Thyroid gland (tissue), 4 donors: Measurements from ENCODE around the gene ATG14. TPM values are rescaled to one million over a fixed set of nuclear protein-coding genes. Genes with fewer than 3 reads are reported as not detected.
"Not testable (repeated sequence)": the region's sequence is repeated elsewhere in the genome, so short reads cannot be mapped to it uniquely, and the experiment has no call there.

Source experiments
- DNase-seq, 2 donors: peaks; one replicate each; pipeline ENCODE4 v3.0.0-alpha.2; 2019
- H3K27ac ChIP-seq, 3 donors: fragments of 200-600 bp; sonication (generic); 1 replicate in 2 of 3; 2 replicates in 1 of 3; pipeline ENCODE4 v1.5.1; 2016 to 2019; ENCODE audit warnings: mild to moderate bottlenecking in 1 of 3, moderate library complexity in 1 of 3
- H3K27me3 ChIP-seq: fragments of 200-600 bp; sonication (generic); one replicate; pipeline ENCODE4 v1.5.1; 2019
- H3K36me3 ChIP-seq, 2 donors: fragments of 200-600 bp; sonication (generic); one replicate each; pipeline ENCODE4 v1.5.1; 2016 to 2019
- H3K4me1 ChIP-seq, 2 donors: fragments of 200-600 bp; sonication (generic); one replicate each; pipeline ENCODE4 v1.5.1; 2017 to 2019
- H3K4me3 ChIP-seq, 3 donors: fragments of 200-600 bp; sonication (generic); replicated peaks in 1 of 3; 1 replicate in 2 of 3; 2 replicates in 1 of 3; pipeline ENCODE4 v1.5.1; 2016; ENCODE audit warnings: mild to moderate bottlenecking in 1 of 3
- H3K9me3 ChIP-seq: fragments of 200-600 bp; sonication (generic); one replicate; pipeline ENCODE4 v1.5.1; 2017
- CTCF ChIP-seq, 6 experiments: fragments of 200-600 bp in 3 of 6; fragments of 450-650 bp in 3 of 6; sonication (generic) in 3 of 6; IDR thresholded peaks; one replicate each; pipeline ENCODE4 v1.5.1; 2016 to 2019; ENCODE audit warnings: antibody characterized with exemption in 6 of 6, mild to moderate bottlenecking in 2 of 6, inconsistent platforms in 1 of 6, moderate library complexity in 1 of 6
- POLR2A ChIP-seq, 2 donors: fragments of 450-650 bp; IDR thresholded peaks; one replicate each; pipeline ENCODE4 v1.6.1; 2017; ENCODE audit warnings: antibody characterized with exemption in 2 of 2, mild to moderate bottlenecking in 2 of 2, moderate library complexity in 1 of 2
- WGBS, 2 donors: methylation state at CpG; one replicate each; pipeline ENCODE4 v1.1.5; 2017; 5-methylcytosine and 5-hydroxymethylcytosine counted together
- intact Hi-C: fragments of 100-400 bp; cut with DNase I; formaldehyde crosslinking; loops from one replicate; pipeline ENCODE4 v1.15.1; 2023
- total RNA-seq, 4 donors: library from RNA; depleted of rRNA; stranded (reverse); fragments of >200 nt; gene quantifications; one replicate each; pipeline ENCODE4 v1.2.3, GENCODE V29; 2016

The ATG14 gene
- total RNA-seq, 4 donors from 2014 or later = 13.3 to 22.2 (median 19.1) TPM

- no peaks in the 10 kb centered on the region for H3K27me3 ChIP-seq
- no peak overlapping the region for H3K4me3 ChIP-seq
- no peak for DNase-seq
- intact Hi-C loops = no loop called here
- no peaks in the 10 kb centered on the region for H3K9me3 ChIP-seq
- H3K27ac ChIP-seq = peak overlapping the region in 2 of 3 donors; percentile 24
- peaks cover 0 to 4% of the 10 kb centered on the region in 2 donors for H3K36me3 ChIP-seq
- peaks cover 76 to 83% of the 10 kb centered on the region in 2 donors for H3K4me1 ChIP-seq
- TF ChIP-seq CTCF (IDR thresholded peaks at IDR 0.05) (no peak), POLR2A (IDR thresholded peaks at IDR 0.05) (no peak)
- 100% methylated on average over 1 of the region's 1 CpG for WGBS, 2 donors
Measured at GRCh38 chr14:55347040-55347439, 64.6 kb downstream of the ATG14 start.

DNA sequence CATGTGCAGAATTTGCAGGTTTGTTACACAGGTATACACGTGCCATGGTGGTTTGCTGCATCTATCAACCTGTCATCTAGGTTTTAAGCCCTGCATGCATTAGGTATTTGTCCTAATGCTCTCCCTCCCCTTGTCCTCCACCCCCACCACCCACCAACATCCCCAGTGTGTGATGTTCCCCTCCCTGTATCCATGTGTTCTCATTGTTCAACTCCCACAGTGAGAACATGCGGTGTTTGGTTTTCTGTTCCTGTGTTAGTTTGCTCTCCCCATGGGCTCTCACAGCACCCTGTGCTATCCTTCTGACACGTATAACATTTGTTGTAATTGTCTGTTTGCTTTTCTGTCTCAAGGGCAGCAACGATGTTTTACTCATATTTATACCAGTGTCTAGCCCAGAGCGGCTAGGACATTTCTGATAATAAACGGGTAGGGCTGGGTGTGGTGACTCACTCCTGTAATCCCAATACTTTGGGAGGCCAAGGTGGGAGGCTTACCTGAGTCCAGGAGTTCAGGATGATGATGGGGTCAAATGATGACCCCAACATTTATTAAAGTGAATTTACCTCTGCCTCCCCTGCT is 67.0 kb downstream of the ATG14 start:
- H3K27me3 ChIP-seq, H3K27ac ChIP-seq, DNase-seq, H3K9me3 ChIP-seq, H3K36me3 ChIP-seq, H3K4me3 ChIP-seq, intact Hi-C loops: not testable (repeated sequence)
- H3K4me1 ChIP-seq = peaks cover 63 to 72% of the 10 kb centered on the region in 2 donors
- 77 to 83% methylated on average over 6 of the region's 6 CpGs for WGBS, 2 donors

DNA sequence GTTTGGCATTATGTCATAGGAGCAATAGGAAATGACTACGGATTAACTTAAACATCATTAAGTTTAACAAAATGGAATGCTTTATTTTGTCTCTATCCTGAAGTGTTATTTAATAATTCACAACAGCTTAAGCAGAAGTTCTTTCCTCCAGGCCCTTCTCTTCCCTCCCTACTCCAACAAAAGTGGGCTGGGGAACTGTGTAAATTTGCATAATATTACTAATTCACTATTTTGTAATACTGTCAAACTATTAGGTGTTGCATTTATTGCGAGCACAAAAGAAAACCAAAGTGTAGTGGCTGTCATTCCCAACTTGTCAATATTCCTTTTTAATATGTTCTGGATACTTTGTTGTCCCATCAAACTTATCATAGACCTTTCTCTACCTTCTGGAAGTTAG is 69.8 kb downstream of the ATG14 start:
- intact Hi-C loops = no loop called here
- peaks cover 43 to 63% of the 10 kb centered on the region in 2 donors for H3K4me1 ChIP-seq
- H3K4me3 ChIP-seq = no peak overlapping the region
- no peak for DNase-seq
- 91 to 94% methylated on average over 2 of the region's 2 CpGs for WGBS, 2 donors
- TF ChIP-seq POLR2A (IDR thresholded peaks at IDR 0.05) = no peak
- TF ChIP-seq CTCF (IDR thresholded peaks at IDR 0.05) = no peak
- no peak overlapping the region for H3K27ac ChIP-seq
- H3K27me3 ChIP-seq = no peaks in the 10 kb centered on the region
- H3K9me3 ChIP-seq = no peaks in the 10 kb centered on the region
- no peaks in the 10 kb centered on the region for H3K36me3 ChIP-seq

- Histone ChIP-seq H3K27ac (no peak overlapping the region), H3K4me1 (peaks cover 31 to 59% of the 10 kb centered on the region in 2 donors), H3K9me3 (no peaks in the 10 kb centered on the region), H3K4me3 (no peak overlapping the region), H3K36me3 (no peaks in the 10 kb centered on the region), H3K27me3 (no peaks in the 10 kb centered on the region)
- no peak for DNase-seq
- 95 to 100% methylated on average over 3 of the region's 3 CpGs for WGBS, 2 donors
- TF ChIP-seq POLR2A (IDR thresholded peaks at IDR 0.05) (no peak), CTCF (IDR thresholded peaks at IDR 0.05) (no peak)
- intact Hi-C loops = no loop called here
Measured at GRCh38 chr14:55340482-55340881, 71.1 kb downstream of the ATG14 start.

GRCh38 chr14:55339770-55340169 is 71.9 kb downstream of the ATG14 start:
- Histone ChIP-seq H3K36me3 (no peaks in the 10 kb centered on the region), H3K27ac (peak overlapping the region in 1 of 3 donors; percentile 41), H3K27me3 (no peaks in the 10 kb centered on the region), H3K4me1 (peaks cover 29 to 65% of the 10 kb centered on the region in 2 donors), H3K4me3 (no peak overlapping the region), H3K9me3 (no peaks in the 10 kb centered on the region)
- WGBS, 2 donors = 47 to 53% methylated on average over 2 of the region's 2 CpGs
- no peak for TF ChIP-seq POLR2A (IDR thresholded peaks at IDR 0.05)
- intact Hi-C loops = no loop called here
- no peak for DNase-seq

GRCh38 chr14:55336691-55337090 is 74.9 kb downstream of the ATG14 start:
- H3K27me3 ChIP-seq = no peaks in the 10 kb centered on the region
- 92 to 95% methylated on average over 3 of the region's 3 CpGs for WGBS, 2 donors
- no peak overlapping the region for H3K27ac ChIP-seq
- H3K9me3 ChIP-seq = no peaks in the 10 kb centered on the region
- intact Hi-C loops = no loop called here
- no peak for TF ChIP-seq CTCF (IDR thresholded peaks at IDR 0.05)
- no peak for TF ChIP-seq POLR2A (IDR thresholded peaks at IDR 0.05)
- DNase-seq = no peak
- no peaks in the 10 kb centered on the region for H3K36me3 ChIP-seq
- H3K4me3 ChIP-seq = no peak overlapping the region
- H3K4me1 ChIP-seq = peaks cover 39 to 69% of the 10 kb centered on the region in 2 donors
